ENCODE measurements around the gene ADAMTS1. TPM values are rescaled to one million over a fixed set of nuclear protein-coding genes. Genes with fewer than 3 reads are reported as not detected.

The ADAMTS1 gene
- total RNA-seq, 3 donors from 2014 or later (not counting 1 experiment from before 2014, with no cell fraction given), result 12.5 to 18.7 (median 17.1) TPM

DNA sequence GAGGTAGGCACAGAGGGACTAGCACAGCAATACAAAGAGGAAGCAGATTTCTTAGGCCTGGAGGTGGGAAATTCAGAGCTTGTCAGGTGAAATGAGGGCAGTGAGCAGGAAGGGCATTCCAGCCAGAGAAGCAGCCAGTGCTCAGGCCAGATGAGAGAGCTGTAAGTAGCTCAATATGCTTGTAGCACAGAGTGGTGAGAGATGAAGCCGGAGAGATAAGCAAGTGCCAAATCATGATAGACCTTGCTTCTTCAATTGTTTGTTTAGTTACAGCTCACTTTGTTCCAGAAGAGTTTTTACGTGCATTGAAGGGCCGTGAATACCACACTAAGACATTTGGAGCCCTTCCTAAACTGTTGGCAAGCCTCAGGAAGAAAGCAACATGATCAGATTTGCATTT lies 42.0 kb upstream of the ADAMTS1 start:
- H3K36me3 Mint-ChIP-seq, result no peaks in the 10 kb centered on the region
- no peak overlapping the region for H3K27ac Mint-ChIP-seq
- TF ChIP-seq CTCF (IDR thresholded peaks at IDR 0.05), result no peak
- no peak overlapping the region for H3K4me3 ChIP-seq (ENCODE audit: low read length)
- H3K4me1 ChIP-seq (ENCODE audit: control insufficient read depth, insufficient read depth, low read length), result no peaks in the 10 kb centered on the region
- H3K27me3 ChIP-seq (ENCODE audit: control insufficient read depth, insufficient read depth, low read length), result no peaks in the 10 kb centered on the region
- H3K9me3 ChIP-seq (ENCODE audit: control insufficient read depth, insufficient read depth, low read length), result no peaks in the 10 kb centered on the region
- 89% methylated on average over 3 of the region's 3 CpGs for WGBS (ENCODE audit: insufficient coverage)
- intact Hi-C loops (cut with micrococcal nuclease), result no loop called here
- DNase-seq, result no peak
- ATAC-seq, result no peak
- H3K9me3 Mint-ChIP-seq, result no peaks in the 10 kb centered on the region
- no peak overlapping the region for H3K27ac ChIP-seq (ENCODE audit: low read length)
- peaks cover 15% of the 10 kb centered on the region in 2 donors for H3K27me3 Mint-ChIP-seq (ENCODE audit: low read depth in 2 of 2)
- no peak overlapping the region for H3K4me3 Mint-ChIP-seq
- H3K4me1 Mint-ChIP-seq, result no peaks in the 10 kb centered on the region
- H3K36me3 ChIP-seq (ENCODE audit: control insufficient read depth, insufficient read depth, low read length), result no peaks in the 10 kb centered on the region

DNA sequence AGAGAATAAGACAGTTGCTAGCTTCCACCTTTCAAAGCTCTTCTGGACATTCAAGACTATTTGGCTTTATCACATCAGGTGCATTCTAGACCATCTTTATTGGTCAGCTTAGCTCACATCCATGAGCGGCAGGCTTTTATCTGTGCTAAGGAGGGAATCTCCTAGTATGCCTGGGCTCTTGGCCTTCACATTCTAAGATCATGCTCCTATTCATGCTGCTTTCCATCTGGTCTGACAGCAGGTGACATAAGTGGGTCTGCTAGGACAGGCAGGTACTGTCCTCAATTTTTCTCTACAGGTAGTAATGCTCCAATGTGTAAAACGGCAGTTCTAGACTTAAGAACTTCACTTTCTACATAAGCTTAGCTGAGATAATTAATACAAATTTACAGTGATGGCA lies 39.2 kb upstream of the ADAMTS1 start:
- H3K4me1 Mint-ChIP-seq, result no peaks in the 10 kb centered on the region
- DNase-seq (no peak), ATAC-seq (no peak)
- Histone ChIP-seq H3K27me3 (ENCODE audit: control insufficient read depth, insufficient read depth, low read length) (no peaks in the 10 kb centered on the region), H3K4me3 (ENCODE audit: low read length) (no peak overlapping the region), H3K9me3 (ENCODE audit: control insufficient read depth, insufficient read depth, low read length) (no peaks in the 10 kb centered on the region), H3K4me1 (ENCODE audit: control insufficient read depth, insufficient read depth, low read length) (no peaks in the 10 kb centered on the region), H3K27ac (ENCODE audit: low read length) (no peak overlapping the region), H3K36me3 (ENCODE audit: control insufficient read depth, insufficient read depth, low read length) (no peaks in the 10 kb centered on the region)
- no peaks in the 10 kb centered on the region for H3K9me3 Mint-ChIP-seq
- no peak overlapping the region for H3K27ac Mint-ChIP-seq
- no peaks in the 10 kb centered on the region for H3K36me3 Mint-ChIP-seq
- intact Hi-C loops (cut with micrococcal nuclease), result no loop called here
- H3K4me3 Mint-ChIP-seq, result no peak overlapping the region
- WGBS (ENCODE audit: insufficient coverage), result 94% methylated on average over 1 of the region's 2 CpGs
- TF ChIP-seq CTCF (IDR thresholded peaks at IDR 0.05), result no peak
- peaks cover 18 to 28% of the 10 kb centered on the region in 2 donors for H3K27me3 Mint-ChIP-seq (ENCODE audit: low read depth in 2 of 2)

GRCh38 chr21:26883768-26884167 lies 38.6 kb upstream of the ADAMTS1 start:
- intact Hi-C loops (cut with micrococcal nuclease), result no loop called here
- TF ChIP-seq CTCF (IDR thresholded peaks at IDR 0.05), result no peak
- no peaks in the 10 kb centered on the region for H3K36me3 ChIP-seq (ENCODE audit: control insufficient read depth, insufficient read depth, low read length)
- Mint-ChIP-seq H3K9me3 (no peaks in the 10 kb centered on the region), H3K27me3 (ENCODE audit: low read depth in 2 of 2) (peaks cover 18 to 28% of the 10 kb centered on the region in 2 donors), H3K4me3 (no peak overlapping the region), H3K4me1 (no peaks in the 10 kb centered on the region), H3K36me3 (no peaks in the 10 kb centered on the region), H3K27ac (no peak overlapping the region)
- no peaks in the 10 kb centered on the region for H3K27me3 ChIP-seq (ENCODE audit: control insufficient read depth, insufficient read depth, low read length)
- 80% methylated on average over 1 of the region's 2 CpGs for WGBS (ENCODE audit: insufficient coverage)
- no peak overlapping the region for H3K4me3 ChIP-seq (ENCODE audit: low read length)
- H3K4me1 ChIP-seq (ENCODE audit: control insufficient read depth, insufficient read depth, low read length), result no peaks in the 10 kb centered on the region
- no peak overlapping the region for H3K27ac ChIP-seq (ENCODE audit: low read length)
- H3K9me3 ChIP-seq (ENCODE audit: control insufficient read depth, insufficient read depth, low read length), result no peaks in the 10 kb centered on the region
- ATAC-seq (no peak), DNase-seq (no peak)

DNA sequence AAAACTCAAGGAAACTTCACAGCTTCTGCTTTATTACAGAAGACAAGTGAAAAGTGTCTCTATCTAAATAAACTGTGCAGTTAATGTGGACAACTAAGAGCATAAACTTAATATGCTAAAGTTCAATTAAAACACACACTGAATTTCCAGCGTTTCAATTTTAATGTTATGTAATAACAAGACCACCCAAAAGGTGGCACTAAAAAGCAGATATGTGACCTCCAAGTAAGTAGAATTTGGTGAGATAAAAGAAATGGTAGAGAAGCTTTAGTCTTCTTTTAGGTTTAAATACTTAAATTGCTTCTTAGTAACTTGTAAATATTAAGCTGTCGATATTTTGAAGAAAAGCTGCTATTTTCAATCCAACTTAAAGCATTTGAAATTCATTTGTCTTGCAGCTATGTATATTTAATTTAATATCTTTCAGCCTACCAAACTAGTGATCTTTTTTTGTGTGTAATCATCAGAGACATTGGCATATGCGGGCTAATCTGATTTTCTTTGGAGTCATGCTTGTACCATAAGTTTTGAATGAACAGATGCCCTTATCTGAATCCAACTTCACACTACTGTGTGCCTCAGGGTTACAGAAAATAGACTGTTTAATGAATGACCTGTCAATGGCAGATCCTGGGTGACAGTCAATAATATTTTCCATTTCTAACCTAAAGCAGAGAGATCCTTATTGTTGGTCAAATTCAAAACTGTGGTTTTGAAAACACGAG lies 36.5 kb upstream of the ADAMTS1 start:
- no peaks in the 10 kb centered on the region for H3K27me3 ChIP-seq (ENCODE audit: control insufficient read depth, insufficient read depth, low read length)
- no peaks in the 10 kb centered on the region for H3K4me1 Mint-ChIP-seq
- intact Hi-C loops (cut with micrococcal nuclease), result no loop called here
- 60% methylated on average over 2 of the region's 4 CpGs for WGBS (ENCODE audit: insufficient coverage)
- ATAC-seq (no peak), DNase-seq (no peak)
- H3K9me3 ChIP-seq (ENCODE audit: control insufficient read depth, insufficient read depth, low read length), result no peaks in the 10 kb centered on the region
- H3K27me3 Mint-ChIP-seq (ENCODE audit: low read depth in 2 of 2), result peaks cover 10 to 21% of the 10 kb centered on the region in 2 donors
- H3K4me3 ChIP-seq (ENCODE audit: low read length), result no peak overlapping the region
- H3K27ac Mint-ChIP-seq, result no peak overlapping the region
- H3K9me3 Mint-ChIP-seq, result no peaks in the 10 kb centered on the region
- H3K4me3 Mint-ChIP-seq, result no peak overlapping the region
- no peaks in the 10 kb centered on the region for H3K36me3 Mint-ChIP-seq
- TF ChIP-seq CTCF (IDR thresholded peaks at IDR 0.05), result peak; percentile 21
- no peaks in the 10 kb centered on the region for H3K36me3 ChIP-seq (ENCODE audit: control insufficient read depth, insufficient read depth, low read length)
- H3K4me1 ChIP-seq (ENCODE audit: control insufficient read depth, insufficient read depth, low read length), result no peaks in the 10 kb centered on the region
- no peak overlapping the region for H3K27ac ChIP-seq (ENCODE audit: low read length)
